Colonic mucosa (tissue), 4 donors: ENCODE measurements around the gene EGF. TPM values are rescaled to one million over a fixed set of nuclear protein-coding genes. Genes with fewer than 3 reads are reported as not detected.

Experiments
- DNase-seq: peaks from one replicate; pipeline ENCODE4 v3.0.0-alpha.2; 2020
- H3K27ac ChIP-seq: fragments of 200-600 bp; one replicate; pipeline ENCODE4 v1.8.0; 2021
- H3K27me3 ChIP-seq: fragments of 200-600 bp; one replicate; pipeline ENCODE4 v1.8.0; 2021
- H3K36me3 ChIP-seq: fragments of 200-600 bp; one replicate; pipeline ENCODE4 v1.8.0; 2021
- H3K4me1 ChIP-seq: fragments of 200-600 bp; one replicate; pipeline ENCODE4 v1.8.0; 2021; ENCODE audit warnings: mild to moderate bottlenecking
- H3K4me3 ChIP-seq: fragments of 200-600 bp; one replicate; pipeline ENCODE4 v1.8.0; 2021
- H3K9ac ChIP-seq, 2 donors: one replicate each; pipeline ENCODE4 v1.7.0; 2013; ENCODE audit warnings: control low read depth in 2 of 2, low read depth in 2 of 2, low read length in 2 of 2
- H3K9me3 ChIP-seq: fragments of 200-600 bp; one replicate; pipeline ENCODE4 v1.8.0; 2021
- intact Hi-C: fragments of 100-400 bp; cut with DNase I; formaldehyde crosslinking; loops from one replicate; pipeline ENCODE4 v1.14.1; 2022
- total RNA-seq, 2 donors: library from RNA; stranded (reverse); fragmentation: NEBNext Ultra II Directional in 1 of 2; extraction: Animal tissue kit (Norgen Biotek cat#: 25700) in 1 of 2; gene quantifications; one replicate each; pipeline ENCODE4 v1.2.1, GENCODE V29; 2021
- TF ChIP-seq, protein P1 (sequence below): fragments of 200-600 bp; IDR thresholded peaks from one replicate; pipeline ENCODE4 v1.8.0; 2022; ENCODE audit warnings: antibody characterized with exemption, mild to moderate bottlenecking
- donor health status: healthy.
- donor health status: DM: no; HTN: no; CAD: no.
- donor health status: DM: no; HTN: no; CAD: no.

EGF gene
- total RNA-seq, 2 donors from 2014 or later: 2.2 to 2.8 TPM

DNA sequence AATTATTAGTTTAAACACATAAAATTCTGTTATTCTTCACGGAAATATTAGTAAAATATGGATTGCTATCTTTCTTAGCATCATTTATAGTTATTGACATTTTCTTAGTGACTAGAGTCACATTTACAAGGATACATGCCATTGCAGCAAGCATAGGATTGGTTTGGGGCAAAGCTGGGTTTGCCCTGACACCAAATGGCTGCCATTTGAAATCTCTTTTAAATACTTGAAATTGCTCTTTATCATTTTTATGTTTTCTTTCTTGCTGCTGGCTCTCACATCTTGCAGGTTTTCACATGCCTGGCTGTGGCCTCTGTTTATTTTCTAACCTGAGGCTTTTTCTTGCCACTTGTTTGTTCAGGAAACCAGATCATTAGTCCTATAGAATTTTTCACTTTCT lies 39.9 kb downstream of the EGF start:
- H3K27ac ChIP-seq: no peak overlapping the region
- H3K4me3 ChIP-seq: no peak overlapping the region
- no peaks in the 10 kb centered on the region for H3K4me1 ChIP-seq
- no peak for DNase-seq
- no peaks in the 10 kb centered on the region for H3K36me3 ChIP-seq
- H3K27me3 ChIP-seq: no peaks in the 10 kb centered on the region
- H3K9me3 ChIP-seq: no peaks in the 10 kb centered on the region
- intact Hi-C loops: no loop called here
- no peak overlapping the region for H3K9ac ChIP-seq
- TF ChIP-seq, protein P1, sequence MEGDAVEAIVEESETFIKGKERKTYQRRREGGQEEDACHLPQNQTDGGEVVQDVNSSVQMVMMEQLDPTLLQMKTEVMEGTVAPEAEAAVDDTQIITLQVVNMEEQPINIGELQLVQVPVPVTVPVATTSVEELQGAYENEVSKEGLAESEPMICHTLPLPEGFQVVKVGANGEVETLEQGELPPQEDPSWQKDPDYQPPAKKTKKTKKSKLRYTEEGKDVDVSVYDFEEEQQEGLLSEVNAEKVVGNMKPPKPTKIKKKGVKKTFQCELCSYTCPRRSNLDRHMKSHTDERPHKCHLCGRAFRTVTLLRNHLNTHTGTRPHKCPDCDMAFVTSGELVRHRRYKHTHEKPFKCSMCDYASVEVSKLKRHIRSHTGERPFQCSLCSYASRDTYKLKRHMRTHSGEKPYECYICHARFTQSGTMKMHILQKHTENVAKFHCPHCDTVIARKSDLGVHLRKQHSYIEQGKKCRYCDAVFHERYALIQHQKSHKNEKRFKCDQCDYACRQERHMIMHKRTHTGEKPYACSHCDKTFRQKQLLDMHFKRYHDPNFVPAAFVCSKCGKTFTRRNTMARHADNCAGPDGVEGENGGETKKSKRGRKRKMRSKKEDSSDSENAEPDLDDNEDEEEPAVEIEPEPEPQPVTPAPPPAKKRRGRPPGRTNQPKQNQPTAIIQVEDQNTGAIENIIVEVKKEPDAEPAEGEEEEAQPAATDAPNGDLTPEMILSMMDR: no peak

DNA sequence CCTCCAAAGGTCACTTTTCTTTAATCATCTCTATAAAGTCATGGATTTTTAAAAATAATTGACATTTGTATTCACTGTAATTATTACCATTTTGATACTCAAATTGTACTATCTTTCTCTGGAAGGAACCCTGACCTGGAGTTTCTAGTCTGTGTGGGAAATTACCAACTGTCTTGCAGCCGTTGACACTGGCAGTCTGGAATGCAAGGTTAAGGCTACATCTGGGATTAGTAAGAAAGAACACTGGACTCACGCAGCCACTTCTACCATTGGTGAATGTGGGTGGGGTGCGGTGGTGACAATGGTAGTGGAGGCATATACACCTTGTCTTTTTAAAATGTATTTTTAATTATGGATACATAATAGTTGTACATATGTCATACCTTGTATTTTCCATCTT lies 40.9 kb downstream of the EGF start:
- Histone ChIP-seq H3K4me1 (no peaks in the 10 kb centered on the region), H3K27ac (no peak overlapping the region), H3K27me3 (no peaks in the 10 kb centered on the region), H3K9me3 (no peaks in the 10 kb centered on the region), H3K4me3 (no peak overlapping the region), H3K9ac (no peak overlapping the region), H3K36me3 (no peaks in the 10 kb centered on the region)
- TF ChIP-seq, protein P1: no peak
- intact Hi-C loops: no loop called here
- no peak for DNase-seq

DNA sequence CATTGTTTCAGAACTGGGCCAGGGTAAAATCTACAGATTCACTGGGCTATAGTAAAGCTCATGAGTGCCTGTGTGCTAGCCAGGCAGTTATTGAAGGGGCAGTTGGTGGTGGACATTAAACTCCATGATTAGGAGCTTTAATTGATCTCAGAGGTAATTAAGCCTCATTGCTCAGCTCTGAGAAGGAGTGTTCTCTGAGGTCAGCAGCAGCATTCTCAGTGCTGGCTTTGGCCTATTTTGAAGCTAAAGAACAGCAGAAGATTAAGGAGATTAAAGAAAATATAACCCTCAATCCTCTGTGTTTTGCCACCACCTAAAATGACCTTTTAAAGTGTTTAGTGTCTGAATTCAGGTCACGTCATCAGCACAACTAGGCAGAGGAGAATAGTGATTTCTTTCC lies 42.5 kb downstream of the EGF start:
- intact Hi-C loops: no loop called here
- H3K4me3 ChIP-seq: no peak overlapping the region
- H3K36me3 ChIP-seq: no peaks in the 10 kb centered on the region

DNA sequence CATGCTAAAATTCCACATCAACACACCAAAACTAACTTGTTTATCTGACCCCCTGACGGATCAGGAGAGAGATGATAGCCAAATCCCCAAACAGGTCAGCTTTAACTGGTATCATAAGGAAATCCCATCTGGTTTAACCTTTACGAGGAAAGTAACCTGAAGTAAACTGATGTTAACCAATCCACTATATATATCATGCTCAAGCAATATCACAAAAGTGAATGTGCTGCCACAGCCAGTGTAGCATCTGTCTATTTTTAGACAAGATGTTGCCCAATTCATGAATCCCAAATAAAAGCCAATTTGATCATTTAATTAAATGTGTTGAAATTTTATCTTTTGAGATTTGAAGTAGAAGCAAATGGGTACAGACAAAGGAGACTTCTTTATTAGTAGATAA lies 44.5 kb downstream of the EGF start:
- Histone ChIP-seq H3K9ac (no peak overlapping the region), H3K4me1 (no peaks in the 10 kb centered on the region), H3K9me3 (no peaks in the 10 kb centered on the region), H3K4me3 (no peak overlapping the region), H3K27ac (no peak overlapping the region), H3K36me3 (no peaks in the 10 kb centered on the region), H3K27me3 (no peaks in the 10 kb centered on the region)
- TF ChIP-seq, protein P1: no peak
- no peak for DNase-seq
- intact Hi-C loops: no loop called here

More for the DNA sequence above, 42.5 kb downstream of the EGF start:
- Histone ChIP-seq H3K27ac (no peak overlapping the region), H3K9ac (no peak overlapping the region), H3K9me3 (no peaks in the 10 kb centered on the region), H3K27me3 (no peaks in the 10 kb centered on the region), H3K4me1 (no peaks in the 10 kb centered on the region)
- no peak for DNase-seq
- TF ChIP-seq, protein P1: no peak

DNA sequence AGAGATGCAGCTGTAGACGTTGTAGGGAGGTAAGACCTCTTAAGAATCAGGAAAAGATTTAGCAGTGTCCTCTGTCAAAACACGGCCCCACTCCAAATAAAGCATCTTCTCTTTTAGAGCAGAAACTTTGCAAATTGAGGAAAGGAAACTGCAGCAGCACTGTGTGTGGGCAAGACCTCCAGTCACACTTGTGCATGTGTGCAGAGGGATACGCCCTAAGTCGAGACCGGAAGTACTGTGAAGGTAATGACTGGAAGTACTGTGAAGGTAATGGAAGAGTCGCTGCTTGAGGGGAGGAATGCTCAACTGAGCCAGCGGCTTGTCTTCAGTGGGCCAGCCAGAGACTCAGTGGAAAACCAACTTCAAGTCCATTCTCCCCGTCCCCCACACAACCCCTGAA lies 46.5 kb downstream of the EGF start:
- H3K9ac ChIP-seq: no peak overlapping the region
- no peaks in the 10 kb centered on the region for H3K27me3 ChIP-seq
- no peak overlapping the region for H3K27ac ChIP-seq
- H3K36me3 ChIP-seq: no peaks in the 10 kb centered on the region
- no peaks in the 10 kb centered on the region for H3K4me1 ChIP-seq
- H3K4me3 ChIP-seq: no peak overlapping the region
- no peaks in the 10 kb centered on the region for H3K9me3 ChIP-seq
- intact Hi-C loops: no loop called here
- no peak for DNase-seq
- TF ChIP-seq, protein P1: no peak

- intact Hi-C loops: no loop called here
- TF ChIP-seq, protein P1: no peak
- H3K9me3 ChIP-seq: no peaks in the 10 kb centered on the region
- H3K4me3 ChIP-seq: no peak overlapping the region
- H3K27me3 ChIP-seq: no peaks in the 10 kb centered on the region
- DNase-seq: no peak
- H3K36me3 ChIP-seq: no peaks in the 10 kb centered on the region
- no peak overlapping the region for H3K27ac ChIP-seq
- H3K9ac ChIP-seq: no peak overlapping the region
- no peaks in the 10 kb centered on the region for H3K4me1 ChIP-seq
These were observed 49.7 kb downstream of the EGF start for GRCh38 chr4:109962401-109962800.
